GM21390 (cell line): ENCODE measurements around the gene RFLNA.

Experiments used
- ATAC-seq: cut with Tn5 transposase; IDR thresholded peaks from one replicate; pipeline ENCODE4 v1.9.1; 2021; ENCODE audit not compliant: unreplicated experiment

Gene RFLNA

DNA sequence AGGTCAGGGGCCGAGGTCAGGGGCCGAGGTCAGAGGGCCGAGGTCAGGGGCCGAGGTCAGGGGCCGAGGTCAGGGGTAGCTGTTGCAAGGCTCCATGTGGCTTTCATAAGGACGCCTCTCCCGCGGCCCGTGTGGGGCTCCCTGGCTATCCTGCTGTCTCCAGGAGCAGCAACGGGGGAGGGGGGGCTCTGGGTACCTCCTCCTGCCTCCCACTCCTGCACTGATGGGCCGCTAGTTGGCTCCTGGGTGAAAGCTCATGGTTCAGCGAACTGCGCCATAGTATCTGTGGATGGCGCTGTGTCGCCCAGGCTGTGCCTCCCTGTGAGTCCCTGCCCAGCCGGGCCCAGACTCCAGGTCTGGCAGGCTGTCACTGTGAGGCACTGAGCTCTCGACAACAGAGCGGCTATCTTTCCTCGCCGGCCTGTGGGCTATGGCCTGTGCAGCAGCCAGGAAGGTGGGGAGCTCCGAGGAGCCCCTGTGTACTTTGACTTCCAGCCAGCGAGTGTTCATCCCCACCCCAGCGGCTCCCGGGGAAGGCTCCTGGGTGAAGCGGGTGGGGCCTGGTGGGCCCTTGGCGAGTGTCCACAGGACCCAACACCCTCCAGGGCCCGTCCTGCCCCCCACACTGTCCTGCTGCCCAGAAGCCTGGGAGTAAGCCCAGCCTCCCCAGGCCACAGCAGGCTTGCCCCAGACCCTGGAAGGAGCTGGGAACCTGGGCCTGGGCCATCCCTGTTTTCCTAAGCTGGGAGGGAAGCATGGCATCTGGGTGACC lies 8.1 kb downstream of the RFLNA start:
- no peak for ATAC-seq

DNA sequence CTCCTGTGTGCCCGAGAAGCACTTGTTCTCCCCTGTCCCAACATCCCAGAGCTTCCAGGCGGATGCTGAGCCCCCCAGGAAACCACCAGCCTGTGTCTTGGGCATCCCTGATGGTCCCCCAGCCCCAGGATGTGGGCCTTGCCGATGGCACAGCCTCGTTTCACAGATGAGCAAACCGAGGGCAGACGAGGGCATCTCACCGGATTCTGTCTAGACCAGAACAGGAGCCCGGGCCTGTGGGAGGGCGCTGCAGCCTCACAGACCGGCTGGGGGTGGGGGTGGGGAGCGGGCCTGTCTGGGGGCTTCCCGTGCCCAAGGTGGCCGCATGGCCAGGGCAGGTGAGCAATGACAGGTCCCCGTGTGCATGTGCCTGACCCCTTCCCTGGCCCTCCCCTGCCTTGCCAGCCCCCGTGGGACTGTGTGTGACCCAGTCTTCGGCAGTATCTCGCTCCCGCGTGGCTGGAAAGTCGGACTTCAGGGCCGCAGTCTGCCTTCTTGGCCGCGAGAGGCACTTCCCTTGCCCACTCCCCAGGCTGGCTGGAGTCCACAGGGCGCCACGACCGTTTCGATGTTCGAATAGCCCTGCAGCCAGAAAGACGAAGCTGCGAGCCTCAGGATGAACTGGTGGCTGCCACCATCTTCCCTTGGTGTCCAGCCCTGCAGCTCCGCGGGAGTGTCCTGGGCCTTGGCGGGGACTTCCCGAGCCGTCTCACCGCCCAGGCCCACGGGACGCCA lies 8.9 kb downstream of the RFLNA start:
- no peak for ATAC-seq

GRCh38 chr12:124304314-124304790 lies 9.5 kb downstream of the RFLNA start:
- ATAC-seq: no peak

DNA sequence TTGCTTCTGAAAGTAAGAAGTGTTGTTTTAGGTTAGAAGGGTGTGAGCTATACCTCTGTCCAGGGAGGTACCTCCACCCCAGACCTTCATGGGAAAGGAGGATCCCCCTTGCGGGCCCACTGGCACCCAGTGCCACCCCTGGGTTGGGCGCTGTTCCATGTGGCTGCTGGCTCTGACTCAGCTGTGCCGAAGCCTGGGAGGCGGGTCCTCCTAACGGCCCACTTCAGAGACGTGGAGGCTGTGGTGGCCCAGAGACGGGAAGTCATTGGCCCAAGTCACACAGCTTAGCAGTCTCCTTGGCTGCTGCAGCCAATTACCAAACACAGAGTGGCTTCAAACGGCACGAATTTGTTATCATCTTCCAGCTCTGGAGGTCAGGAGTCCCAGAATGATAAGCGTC lies 10.2 kb downstream of the RFLNA start:
- ATAC-seq: no peak

DNA sequence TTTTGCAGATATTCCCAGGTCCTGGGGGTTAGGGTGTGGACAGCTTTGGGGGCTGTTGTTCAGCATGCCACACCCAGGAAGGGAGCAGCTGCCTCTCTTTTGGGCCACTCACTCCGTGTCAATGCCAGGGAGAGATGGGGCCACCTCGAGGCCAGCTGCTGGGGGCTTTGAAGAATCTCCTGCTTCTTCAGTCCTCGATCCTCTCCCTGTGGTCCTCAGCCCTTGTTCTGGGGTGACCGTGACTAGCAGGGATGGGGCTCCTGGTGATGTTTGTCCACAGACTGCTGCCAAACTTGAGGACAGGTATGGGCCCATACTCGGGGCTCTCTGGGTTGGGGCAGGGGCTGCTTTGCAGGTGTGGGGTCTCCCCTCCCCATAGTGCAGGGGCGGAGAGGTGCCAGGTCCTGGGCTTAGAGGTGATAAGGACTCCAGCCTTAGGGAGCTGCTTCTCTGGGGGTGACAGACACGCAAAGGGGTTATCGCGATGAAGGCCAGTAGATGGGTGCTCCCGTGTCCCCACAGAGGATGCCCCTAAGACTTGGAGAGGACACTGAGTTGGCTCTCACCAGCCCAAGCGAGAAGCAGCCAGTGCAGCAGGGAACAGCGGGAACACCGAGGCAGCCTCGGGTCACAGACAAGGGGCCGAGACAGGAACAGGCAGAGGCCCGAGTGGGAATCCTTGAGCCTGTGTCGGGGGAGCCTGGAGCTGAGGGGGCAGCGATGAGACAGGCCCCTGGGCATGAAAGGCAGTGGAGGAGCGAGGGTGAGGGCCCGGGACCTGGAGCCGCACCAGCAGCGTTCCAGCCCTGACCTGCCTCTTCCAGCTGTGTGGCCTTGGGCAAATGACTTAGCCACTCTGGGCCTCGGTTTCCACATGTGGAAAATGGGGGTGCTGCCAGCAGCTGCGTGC lies 11.1 kb downstream of the RFLNA start:
- no peak for ATAC-seq

DNA sequence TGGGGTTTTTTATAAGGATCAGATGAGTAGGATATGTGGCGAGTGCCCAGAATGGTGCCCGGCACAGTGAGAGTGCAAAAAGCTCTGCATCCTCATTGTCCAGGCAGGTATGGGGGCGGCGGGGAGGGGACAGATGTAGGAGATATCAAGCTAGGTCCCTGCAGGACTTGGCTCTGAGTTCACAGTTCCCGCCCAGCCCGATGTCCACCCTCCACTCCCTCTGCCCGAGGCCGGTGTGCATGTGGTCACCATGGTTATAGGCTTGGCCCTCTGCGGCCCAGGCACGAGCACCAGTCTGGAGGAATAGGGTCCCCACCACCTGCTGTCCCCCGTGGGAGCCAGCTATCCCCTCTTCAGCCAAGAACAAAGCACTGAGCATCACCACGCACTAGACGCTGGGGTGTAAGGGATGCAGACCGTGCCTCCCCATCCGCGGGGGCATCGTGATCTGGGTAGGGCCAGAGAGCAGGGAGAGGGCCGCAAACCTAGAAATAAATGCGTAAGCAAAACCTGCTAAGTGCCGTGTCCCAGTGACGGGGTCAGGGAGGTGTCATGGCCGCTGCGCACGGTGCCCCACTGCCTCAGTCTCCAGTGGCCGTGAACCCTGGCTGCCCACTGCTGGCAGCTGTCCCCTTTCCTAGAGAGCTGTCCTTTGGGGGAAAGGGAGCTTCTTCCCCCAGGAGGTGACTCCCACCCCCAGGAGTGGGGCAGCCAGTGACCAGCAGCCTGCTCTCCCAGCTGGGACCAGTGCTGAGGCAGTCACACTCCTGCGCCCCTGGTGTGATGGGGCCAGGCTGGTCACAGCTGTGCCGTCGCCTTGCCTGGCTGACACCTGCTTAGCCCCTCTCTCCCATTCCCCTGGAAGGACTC lies 12.0 kb downstream of the RFLNA start:
- no peak for ATAC-seq

DNA sequence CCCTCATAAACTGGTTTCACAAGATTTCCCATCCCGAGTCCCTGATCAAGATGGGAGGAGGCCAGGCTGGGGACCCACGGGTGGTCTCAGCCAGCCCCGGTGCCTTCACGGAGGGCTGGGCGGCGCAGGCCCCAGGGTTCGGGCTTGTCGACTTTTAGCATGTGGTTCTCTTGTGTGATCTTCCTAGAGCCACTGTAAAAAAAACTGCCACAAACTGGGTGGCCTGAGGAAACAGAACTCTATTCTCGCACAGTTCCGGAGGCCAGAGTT lies 12.6 kb downstream of the RFLNA start:
- no peak for ATAC-seq

DNA sequence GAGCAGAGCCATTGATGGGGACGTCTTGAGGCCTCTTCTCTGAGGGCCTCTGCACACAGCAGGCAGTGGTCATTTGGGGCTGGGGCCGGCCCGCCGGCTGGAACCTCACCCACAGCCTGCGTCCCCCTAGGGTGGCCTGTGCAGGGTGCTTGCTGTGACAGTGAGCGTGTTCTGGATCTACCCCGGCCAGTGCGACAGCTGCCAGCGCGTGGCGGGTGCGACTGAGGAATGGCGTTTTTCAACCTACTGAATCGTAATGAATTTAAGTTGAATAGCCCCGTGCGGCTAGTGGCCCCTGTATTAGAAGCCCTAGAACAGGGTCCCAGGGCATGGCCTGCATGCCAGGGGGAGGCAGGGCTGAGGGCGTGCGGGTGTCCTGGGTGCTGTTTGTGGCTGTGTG lies 13.8 kb downstream of the RFLNA start:
- ATAC-seq: no peak

DNA sequence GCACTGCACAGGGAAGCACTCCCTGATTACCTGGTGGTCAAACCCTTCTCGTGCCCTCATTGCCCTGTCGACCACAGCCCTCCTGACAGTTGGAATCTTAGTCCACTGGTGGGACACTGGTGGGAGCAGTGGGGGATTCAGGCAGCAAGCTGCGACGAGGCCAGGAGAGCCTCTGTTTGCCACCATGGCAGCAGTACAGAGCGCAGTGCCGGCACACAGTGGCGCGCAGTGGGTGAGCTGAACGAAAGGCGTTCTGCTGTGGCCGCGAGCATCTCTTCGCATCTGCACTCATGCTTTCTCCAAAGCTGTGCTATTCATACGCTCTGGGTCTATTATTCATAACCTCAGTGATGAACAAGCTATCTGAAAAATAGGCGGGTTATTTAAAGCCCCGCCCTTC lies 14.3 kb downstream of the RFLNA start:
- no peak for ATAC-seq

DNA sequence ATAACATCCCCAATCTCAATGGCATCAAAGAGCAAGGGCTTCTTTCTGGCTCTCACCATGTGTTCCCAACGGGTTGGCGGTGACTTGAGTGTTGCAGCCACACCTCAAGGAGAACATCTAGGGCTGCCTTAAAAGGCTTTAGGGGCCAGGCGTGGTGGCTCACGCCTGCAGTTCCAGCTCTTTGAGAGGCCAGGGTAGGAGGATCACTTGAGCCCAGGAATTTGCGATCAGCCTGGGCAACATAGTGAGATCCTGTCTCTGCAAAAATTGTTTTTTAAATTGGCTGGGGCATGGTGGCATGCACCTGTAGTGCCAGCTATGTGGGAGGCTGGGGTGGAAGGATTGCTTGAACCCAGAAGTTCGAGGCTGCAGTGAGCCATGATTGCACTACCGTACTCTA lies 14.9 kb downstream of the RFLNA start:
- no peak for ATAC-seq

GRCh38 chr12:124310178-124310577 lies 15.3 kb downstream of the RFLNA start:
- ATAC-seq: no peak

DNA sequence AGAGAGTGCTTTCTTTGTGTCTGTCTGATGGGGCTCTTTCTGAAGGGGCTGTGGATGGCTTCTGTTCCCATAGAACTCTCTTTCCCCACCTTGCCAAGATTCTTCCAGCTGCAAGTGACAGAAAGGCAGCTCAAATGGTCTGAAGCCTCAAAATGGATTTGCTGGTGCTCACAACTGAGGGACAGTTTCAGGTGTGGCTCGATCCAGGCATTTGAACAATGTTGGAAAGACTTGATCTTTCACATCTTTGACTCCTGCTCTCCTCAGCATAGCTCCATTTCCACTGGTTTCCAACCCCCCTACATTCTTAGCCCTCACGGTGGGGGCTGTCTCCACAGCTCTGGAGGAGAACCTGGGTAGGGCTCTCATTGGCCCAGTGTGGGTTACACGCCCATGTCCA lies 15.9 kb downstream of the RFLNA start:
- ATAC-seq: no peak

- no peak for ATAC-seq
These were observed 16.6 kb downstream of the RFLNA start for GRCh38 chr12:124311292-124312109.

DNA sequence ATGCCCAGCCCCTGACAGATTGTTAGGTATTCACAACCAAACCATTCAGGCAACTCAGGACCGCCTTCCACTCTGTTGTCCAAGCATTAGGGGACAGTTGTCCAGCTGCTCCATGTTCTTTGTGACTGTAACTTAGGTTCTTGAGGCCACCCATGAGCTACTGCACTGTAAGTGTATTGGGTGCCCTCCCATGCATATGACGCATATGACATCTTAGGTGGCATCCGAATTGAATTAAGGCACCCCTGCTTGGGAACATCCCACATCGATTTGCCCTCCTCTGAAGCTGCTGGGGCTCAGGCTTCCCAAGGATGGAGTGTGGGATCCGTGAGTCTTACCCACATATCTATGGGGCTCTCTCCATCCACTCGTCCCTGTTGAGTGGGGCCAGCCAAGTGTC lies 17.7 kb downstream of the RFLNA start:
- ATAC-seq: no peak

GRCh38 chr12:124314207-124314606 lies 19.3 kb downstream of the RFLNA start:
- ATAC-seq: no peak

GRCh38 chr12:124314766-124315165 lies 19.9 kb downstream of the RFLNA start:
- ATAC-seq: no peak

DNA sequence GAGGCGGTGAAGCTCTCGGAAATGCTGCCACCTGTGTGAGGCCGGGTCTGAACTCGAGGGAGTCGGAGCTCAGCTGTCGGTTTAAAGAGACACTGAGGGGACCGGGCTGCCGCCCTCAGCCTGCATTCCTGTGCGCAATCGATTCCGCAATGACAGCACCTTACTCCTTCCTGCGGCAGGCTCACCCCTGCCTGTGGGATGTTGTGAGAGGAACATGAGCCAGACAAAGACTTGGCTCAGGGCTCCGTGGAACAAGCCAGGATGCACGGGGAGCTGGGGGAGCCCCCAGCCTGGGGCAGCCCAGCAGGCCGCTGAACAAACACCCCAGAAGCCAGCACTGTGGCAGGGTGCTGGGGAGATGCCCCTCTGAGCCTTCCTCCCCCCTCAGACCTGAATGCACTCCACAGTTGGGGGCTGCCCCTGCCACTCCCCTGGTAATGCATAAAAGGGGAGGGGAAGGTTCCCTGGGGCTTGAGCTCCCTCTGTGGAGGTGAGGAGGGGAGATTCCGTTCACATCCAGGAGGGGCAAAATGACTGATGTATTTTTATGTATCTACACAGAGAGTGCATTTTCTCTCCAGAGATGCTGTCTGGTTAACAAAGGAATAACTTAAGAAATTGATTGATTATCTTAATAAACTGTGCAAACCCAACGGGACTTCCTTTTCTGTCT lies 20.6 kb downstream of the RFLNA start:
- ATAC-seq: no peak

DNA sequence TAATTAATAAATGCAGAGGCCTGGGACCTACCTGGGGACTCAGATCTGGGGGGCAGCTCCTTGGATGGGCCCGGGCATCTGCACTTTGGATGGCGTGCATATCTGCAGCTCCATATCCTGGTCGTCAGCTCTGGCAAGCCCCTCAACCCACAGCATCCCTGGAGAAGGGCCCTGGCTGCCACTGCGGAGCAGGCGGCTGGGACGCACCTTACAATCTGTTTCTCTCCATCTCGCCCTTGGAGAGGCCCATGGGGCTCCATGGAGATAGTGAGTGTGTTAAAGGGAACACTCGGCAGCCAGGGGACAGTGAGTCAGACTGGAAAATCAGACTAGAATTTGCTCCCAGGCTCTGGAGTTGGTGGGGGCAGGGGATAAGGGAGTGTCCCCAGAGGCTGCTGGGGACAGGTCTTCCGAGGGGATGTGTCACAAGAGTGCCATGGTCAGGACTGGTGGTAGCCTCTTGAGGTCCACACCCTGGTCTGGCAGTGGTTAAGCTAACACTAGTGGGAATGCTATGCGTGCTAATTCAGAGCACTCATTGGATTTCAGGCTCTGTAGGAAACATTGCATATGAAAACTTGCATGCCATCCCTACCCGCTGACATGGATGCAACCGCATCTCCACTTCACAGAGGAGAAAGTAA lies 21.5 kb downstream of the RFLNA start:
- ATAC-seq: no peak

GRCh38 chr12:124317400-124317799 lies 22.5 kb downstream of the RFLNA start:
- no peak for ATAC-seq
